IPS DF 19.7 (cell line): ENCODE data around the gene PROSER2.
"Not testable (repeated sequence)": the region's sequence is repeated elsewhere in the genome, so short reads cannot be mapped to it uniquely, and the experiment has no call there.

Source experiments
- DNase-seq: peaks from one replicate; pipeline ENCODE4 v3.0.0-alpha.2; 2013; ENCODE audit warnings: low read depth, low spot score

PROSER2 gene

GRCh38 chr10:11835704-11836103, 12.5 kb downstream of the PROSER2 start:
- no peak for DNase-seq

- DNase-seq = no peak
Observed at GRCh38 chr10:11837372-11838161, 14.4 kb downstream of the PROSER2 start.

GRCh38 chr10:11838298-11838852, 15.2 kb downstream of the PROSER2 start:
- DNase-seq = no peak

GRCh38 chr10:11841375-11841774, 18.2 kb downstream of the PROSER2 start:
- no peak for DNase-seq

GRCh38 chr10:11842411-11842810, 19.3 kb downstream of the PROSER2 start:
- no peak for DNase-seq

GRCh38 chr10:11845113-11845512, 22.0 kb downstream of the PROSER2 start:
- no peak for DNase-seq

- DNase-seq = no peak
Observed at GRCh38 chr10:11846542-11846941, 23.4 kb downstream of the PROSER2 start.

- DNase-seq = no peak
Observed at GRCh38 chr10:11849277-11849676, 26.1 kb downstream of the PROSER2 start.

- DNase-seq = no peak
Observed at GRCh38 chr10:11849911-11850310, 26.8 kb downstream of the PROSER2 start.

- no peak for DNase-seq
Observed at GRCh38 chr10:11851910-11852309, 28.8 kb downstream of the PROSER2 start.

- not testable (repeated sequence) for DNase-seq
Observed at GRCh38 chr10:11852637-11853036, 29.5 kb downstream of the PROSER2 start.

- no peak for DNase-seq
Observed at GRCh38 chr10:11853468-11853867, 30.3 kb downstream of the PROSER2 start.

GRCh38 chr10:11854301-11854700, 31.1 kb downstream of the PROSER2 start:
- DNase-seq = no peak

- DNase-seq = no peak
Observed at GRCh38 chr10:11856089-11856488, 32.9 kb downstream of the PROSER2 start.

GRCh38 chr10:11856678-11857077, 33.5 kb downstream of the PROSER2 start:
- DNase-seq = no peak

GRCh38 chr10:11858093-11858492, 34.9 kb downstream of the PROSER2 start:
- no peak for DNase-seq

GRCh38 chr10:11861341-11861740, 38.2 kb downstream of the PROSER2 start:
- no peak for DNase-seq

- DNase-seq = no peak
Observed at GRCh38 chr10:11861811-11862428, 38.8 kb downstream of the PROSER2 start.

- DNase-seq = no peak
Observed at GRCh38 chr10:11863353-11864109, 40.4 kb downstream of the PROSER2 start.

- no peak for DNase-seq
Observed at GRCh38 chr10:11864727-11865126, 41.6 kb downstream of the PROSER2 start.

- no peak for DNase-seq
Observed at GRCh38 chr10:11865561-11865960, 42.4 kb downstream of the PROSER2 start.
